ENCODE measurements around the gene MAB21L1.

DNA sequence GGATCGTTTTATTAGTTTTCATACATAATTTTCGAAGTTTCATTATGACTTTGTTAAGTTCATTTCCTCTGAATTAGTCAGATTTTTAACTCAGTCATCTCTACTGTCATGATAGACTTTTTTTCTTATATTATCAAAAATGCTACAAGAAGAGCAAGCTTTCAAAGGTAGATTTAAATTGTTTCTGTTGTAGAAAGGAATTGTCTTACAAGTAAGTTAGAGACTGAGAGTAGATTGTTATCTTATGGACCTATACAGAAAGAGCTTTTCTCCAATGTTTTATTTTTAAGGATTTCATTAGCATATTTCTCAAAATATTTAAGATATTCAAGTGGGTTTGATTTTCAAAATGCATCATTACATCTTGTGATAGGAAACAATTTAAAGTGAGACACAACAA lies 2.7 kb downstream of the MAB21L1 start:
- TF ChIP-seq YY1 (IDR thresholded peaks at IDR 0.05; ENCODE audit: insufficient read depth, insufficient read length), result no peak
- no peak for TF ChIP-seq SUZ12 (IDR thresholded peaks at IDR 0.05; ENCODE audit: extremely low read depth, insufficient read depth, insufficient read length)
- no peak for TF ChIP-seq ZNF274 (IDR thresholded peaks at IDR 0.05; ENCODE audit: low read depth, low read length)

All from NT2/D1 (cell line).